DMS153 treated with DMSO at 0.1 percent for 48 hours (cell line): ENCODE data around the gene CNTN4.
"Not testable (repeated sequence)": the region's sequence is repeated elsewhere in the genome, so short reads cannot be mapped to it uniquely, and the experiment has no call there.

Experiments
- DNase-seq: peaks from one replicate; lab custom pipeline; 2025; ENCODE audit not compliant: unreplicated experiment; lab: John Stamatoyannopoulos, UW

Gene CNTN4

DNA sequence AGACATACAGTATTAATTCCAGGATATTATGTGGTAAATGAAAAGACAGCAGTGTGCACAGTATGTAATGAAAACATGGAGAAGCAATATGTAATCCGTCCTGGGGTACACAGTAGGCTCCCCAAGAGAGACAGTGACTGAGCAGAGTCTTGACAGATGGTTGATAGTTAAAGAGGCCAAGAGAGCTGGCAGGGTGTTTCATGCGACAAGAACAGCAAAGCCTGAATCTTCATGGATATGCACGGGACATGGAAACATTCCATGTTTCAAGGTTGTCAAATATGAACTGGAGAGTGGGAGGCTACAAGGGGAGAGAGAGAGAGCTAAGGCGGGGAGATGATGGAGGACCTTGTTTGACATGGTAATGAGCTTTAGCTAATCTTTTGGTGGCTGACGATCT, 673.1 kb downstream of the CNTN4 start:
- DNase-seq: no peak

DNA sequence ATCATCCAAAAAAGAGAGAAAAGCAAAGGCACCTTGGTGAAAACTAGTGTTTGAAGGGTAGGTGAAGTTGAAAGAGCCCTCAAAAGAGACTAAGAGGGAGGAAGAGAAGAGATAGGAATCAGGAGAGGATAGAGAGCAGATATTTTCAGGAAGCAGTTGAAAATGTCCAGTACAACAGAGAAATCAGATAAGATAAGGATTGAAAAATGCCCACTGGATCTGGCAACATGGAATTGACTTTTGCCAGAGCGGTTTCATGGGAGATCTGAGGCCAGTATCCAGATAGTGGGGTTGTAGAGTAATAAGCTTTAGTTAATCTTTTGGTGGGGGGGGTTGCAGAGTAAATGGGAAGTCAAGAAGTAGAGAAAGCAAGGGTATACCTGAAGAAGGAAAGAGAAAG, 674.1 kb downstream of the CNTN4 start:
- no peak for DNase-seq

DNA sequence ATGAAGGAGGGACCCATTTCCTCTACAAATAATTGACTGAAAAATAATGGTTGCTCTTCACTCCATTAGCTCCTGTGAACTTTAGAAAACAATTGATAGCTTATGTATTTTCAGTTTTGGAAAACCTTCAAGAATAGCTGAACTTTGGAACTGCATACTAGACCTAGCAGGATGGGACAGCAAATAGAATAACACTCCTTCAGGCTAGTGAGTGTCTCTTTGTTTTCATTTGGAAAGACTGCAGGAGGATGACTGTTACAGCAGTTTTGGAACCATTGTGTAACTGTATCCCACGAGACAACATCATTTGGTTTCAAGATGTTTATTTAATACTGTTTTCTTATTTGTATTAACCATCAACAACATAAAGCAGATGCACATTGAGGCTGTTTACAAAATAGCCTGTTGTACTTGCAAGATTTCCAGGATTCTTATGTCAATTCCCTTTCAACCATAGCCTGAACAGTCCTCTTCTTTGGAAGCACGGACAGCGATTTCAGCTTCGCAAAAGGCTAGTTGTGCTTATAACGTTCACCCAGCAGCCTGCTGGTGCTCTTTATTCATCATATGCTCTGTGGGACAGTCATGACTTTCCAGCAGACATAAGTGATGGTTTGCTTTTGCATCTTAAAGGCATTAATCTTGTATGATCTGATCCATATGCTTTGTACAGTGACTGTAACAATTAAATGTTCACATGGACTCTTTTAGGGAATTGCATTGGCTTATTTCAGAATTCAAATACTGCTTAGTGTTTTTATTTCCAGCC, 676.0 kb downstream of the CNTN4 start:
- no peak for DNase-seq

DNA sequence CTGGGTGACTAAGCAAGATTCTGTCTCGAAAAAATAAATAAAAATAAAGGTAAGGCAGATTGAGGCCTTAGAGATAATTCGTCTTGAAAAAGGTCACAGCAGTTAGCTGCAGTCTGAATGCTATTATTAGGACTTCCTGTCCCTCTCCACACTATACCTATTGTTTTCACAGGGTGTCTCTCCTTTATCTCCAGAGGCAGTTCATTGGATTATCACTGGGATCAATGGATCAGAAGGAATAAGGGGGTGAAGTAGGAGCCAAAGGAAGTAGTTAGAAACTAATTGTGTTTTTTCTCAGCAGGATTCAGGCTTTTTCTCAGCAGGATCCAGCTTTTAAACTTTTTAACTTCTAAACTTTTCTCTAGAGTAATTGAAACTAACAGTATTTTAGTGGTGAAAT, 684.6 kb downstream of the CNTN4 start:
- no peak for DNase-seq

DNA sequence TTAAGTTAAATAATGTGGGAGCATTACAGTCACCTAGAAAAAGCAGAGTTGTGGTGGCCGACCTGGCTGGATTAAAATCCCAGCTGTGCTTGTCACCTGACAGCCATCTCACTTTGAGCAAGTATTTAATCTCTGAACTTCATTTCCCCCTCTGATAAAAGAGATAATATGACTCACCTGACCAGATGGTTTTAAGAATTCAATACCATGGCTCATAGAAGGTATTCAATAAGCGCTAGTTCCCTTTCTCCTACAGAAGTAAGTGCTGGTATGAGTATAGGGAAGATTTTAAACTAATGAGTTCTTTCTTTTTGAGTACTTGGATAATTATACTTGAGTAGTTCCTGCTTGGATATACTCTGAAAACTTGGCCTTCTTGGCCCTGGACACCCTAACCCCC, 686.0 kb downstream of the CNTN4 start:
- no peak for DNase-seq

DNA sequence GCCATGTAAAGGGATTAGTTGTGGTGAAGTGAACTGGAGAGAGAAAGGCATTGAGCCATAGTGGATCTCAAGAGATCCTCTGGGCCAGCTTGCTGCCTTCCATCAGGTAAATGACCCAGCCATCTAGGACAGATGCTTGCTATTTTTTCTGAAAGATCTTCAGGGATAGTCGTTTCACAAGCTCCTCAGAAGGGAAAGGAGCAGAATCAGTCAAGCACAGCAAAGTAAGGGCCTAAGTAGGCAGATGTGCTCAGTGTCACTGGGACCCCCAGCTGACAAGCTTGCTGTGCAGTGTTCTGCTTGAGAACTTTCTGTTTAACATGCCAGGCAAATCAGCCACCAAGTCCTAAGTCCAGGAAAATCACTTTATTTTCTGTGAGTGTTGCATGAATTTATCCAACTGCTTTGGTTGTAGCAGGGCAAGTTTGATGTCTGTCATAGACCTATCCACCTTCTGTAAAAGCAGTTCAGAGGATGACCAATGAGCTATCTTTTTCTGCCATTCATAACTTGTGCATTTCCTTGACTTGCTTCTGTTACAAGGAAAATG, 691.7 kb downstream of the CNTN4 start:
- no peak for DNase-seq

DNA sequence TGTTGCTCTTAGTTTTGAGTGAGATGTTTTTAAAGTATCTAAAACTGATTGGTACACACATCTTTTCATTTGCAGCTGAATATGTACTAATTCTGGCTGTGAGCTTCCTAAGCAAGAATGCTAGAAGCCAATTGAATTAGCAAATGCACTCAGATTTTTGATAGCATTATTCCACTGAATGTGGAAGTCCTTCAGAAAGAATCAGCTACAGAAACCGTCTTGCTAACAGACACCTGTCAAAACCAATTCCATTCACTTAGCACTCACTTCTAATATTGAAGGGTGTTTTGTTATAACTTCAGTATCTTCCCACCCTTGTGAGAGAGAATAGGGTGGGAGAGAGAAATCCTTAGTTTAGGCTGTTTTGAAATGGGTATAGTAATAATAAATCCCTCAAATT, 693.8 kb downstream of the CNTN4 start:
- no peak for DNase-seq

DNA sequence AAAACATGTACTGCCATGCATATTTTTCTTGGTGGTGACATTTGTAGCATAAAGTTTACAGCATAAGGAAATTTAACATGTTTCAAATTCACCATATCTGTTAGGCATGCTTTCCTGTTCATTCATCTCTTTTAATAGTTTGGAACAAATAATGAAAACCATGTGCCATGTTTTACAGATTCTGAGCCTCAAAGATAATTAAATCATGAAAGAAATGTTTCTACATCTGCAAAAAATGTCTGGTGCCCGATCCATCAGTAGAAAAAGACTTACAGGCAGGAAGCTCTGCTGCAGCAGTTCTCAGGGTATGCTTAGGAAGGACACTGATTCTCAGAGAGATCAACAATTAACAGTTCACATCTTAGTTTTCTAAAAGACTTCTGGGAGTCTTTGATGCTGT, 695.3 kb downstream of the CNTN4 start:
- DNase-seq: no peak

DNA sequence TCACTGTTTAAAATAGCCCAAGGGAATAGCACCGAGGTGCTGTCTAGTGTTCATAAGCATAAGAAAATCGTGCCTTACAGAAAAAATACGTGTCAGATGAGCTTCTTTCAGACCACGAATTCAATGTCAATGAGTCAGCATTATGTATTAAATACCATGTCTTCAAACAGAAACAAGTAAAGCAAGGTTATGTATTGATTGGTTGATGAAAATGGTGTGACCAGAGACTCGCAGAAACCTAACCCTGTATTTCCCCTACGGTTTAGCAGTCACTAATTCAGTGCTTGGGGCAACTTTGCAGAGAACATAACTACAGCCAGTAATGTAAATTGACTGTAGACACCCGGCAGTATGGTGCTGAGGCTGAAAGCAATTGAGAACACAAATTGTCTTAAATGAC, 703.8 kb downstream of the CNTN4 start:
- DNase-seq: no peak

DNA sequence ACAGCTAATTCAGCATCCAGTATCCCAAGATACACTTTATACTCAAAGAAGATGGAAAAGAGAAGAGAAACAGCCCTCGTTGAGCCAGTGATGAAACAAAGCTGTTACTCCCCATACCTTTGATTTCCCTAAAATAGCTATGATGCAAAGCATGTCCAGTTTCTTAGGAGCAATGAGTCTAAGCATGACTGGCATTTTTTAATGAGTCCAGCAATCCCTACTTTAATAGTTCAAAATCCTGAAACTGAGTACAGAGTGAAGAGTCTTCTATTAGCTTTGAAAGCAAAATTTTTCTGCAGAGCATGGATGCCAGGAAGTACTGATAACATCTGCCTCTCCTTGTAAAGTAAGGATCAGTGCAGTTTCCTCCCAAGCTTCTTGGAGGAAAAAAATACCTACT, 708.8 kb downstream of the CNTN4 start:
- no peak for DNase-seq

DNA sequence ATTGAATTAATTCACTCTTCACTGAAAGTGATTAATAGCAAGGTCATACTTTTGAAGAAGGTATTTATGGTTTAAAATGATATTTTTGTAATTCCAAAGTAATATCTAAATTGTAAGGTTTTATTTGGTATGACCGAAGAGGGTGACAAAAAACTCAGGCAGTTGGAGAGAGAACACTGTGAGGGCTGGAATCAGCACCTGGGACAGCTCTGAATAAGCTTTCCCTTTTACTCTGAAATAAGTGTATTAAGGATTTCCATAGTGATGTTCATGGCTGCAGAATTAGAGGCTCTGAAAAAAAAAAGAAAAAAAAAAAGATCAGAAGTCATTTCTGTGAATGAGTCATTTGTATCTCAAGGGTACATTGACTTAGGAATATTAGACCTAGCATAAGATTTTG, 712.1 kb downstream of the CNTN4 start:
- no peak for DNase-seq

DNA sequence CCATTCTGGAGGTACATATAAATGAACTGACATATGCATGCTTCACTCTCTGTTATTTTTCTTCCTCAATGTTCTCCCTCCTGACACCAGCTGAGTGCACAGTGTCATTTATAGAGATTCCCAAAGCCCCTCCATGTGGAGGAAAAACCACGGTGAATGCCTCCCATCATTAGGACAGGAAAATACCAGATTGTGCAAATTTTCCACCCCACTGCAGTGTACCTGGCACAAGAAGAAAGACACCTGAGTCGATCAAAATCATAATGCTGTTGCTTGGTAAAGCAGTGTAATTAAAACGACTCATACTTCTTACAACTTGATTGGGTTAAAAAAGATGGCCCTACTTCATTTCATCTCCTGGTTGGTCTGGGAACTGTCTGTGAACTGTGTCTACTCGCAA, 720.9 kb downstream of the CNTN4 start:
- DNase-seq: no peak

DNA sequence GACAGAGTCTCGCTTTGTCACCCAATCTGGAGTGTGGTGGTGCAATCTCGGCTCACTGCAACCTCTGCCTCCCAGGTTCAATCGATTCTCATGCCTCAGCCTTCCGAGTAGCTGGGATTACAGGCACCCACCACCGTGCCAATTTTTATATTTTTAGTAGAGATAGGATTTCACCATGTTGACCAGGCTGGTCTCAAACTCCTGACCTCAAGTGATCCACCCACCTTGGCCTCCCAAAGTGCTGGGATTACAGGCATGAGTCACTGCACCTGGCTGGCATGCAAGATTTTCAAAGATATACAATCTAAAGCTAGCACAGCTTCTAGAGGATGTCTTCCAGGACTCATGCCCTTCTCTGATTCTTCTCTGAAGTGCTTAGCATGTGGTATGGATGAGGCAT, 722.3 kb downstream of the CNTN4 start:
- not testable (repeated sequence) for DNase-seq

DNA sequence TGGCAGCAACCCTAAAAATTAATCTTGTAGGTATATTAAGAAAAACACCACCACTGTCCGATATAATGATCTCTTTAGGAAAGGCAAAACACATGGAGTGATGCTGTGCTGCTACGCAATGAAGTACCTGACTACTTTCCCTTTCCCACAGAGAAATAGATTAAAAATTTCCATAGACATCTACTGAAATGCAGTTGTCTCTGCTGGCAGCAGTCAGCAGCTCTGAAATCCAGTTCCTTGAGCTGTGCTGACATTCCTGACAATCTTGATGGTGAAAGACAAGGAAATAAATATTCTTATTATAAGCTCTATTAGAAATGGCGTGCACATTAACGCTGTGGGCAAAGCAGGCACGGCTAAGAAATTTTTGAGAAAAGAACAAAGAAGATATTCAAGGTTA, 723.9 kb downstream of the CNTN4 start:
- DNase-seq: no peak

DNA sequence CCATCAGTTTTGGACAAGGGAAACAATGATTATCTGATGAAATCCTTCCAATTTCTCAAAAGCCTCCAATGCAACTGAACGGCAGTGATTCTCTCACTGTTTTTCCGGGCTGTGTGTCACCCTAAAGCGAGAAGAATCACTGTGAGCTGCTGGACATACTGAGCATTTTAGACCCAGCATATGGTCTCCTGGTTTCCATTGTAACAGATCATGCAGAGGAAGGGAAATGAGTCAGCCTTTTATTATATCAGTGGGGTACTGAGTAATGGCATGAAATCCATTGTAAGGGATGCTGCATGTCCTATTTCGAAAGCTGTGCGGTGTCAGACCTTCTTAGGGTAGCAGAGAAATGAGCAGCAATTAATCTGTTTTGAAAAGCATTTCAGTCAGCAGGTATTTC, 724.4 kb downstream of the CNTN4 start:
- DNase-seq: no peak

DNA sequence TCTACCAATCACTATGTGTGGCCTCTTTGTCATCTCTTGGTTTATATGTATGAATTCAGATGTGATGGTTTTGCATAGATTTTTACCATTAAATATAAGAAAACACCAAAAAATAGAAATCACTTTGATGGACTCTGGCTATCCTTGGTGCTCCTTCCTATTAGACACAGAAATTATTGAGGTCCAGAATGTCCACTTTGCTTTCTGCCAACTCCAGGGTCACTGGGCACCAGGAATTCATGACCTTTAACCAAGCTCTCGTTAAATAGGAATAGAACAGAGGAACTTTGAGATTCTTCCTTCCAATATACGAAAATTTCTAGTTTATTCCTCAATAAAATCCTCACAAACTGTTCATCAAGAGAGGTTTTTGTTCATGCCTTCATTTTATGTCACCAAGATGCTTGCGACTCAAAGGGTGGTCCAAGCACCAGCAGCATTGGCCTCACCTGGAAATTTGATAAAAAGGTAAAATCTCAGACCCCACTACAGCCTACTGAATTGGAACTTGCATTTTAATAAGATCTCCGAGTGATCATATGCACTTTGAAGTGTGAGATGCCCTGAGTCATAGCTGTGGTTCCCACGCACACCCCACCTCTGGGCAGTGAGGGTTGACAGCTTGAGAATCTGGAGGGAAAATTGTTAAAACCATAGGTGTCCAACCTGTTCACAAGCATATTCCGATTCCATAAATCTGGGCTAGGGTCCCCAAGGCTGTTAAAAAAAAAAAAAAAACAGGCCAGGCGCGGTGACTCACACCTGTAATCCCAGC, 725.0 kb downstream of the CNTN4 start:
- no peak for DNase-seq

DNA sequence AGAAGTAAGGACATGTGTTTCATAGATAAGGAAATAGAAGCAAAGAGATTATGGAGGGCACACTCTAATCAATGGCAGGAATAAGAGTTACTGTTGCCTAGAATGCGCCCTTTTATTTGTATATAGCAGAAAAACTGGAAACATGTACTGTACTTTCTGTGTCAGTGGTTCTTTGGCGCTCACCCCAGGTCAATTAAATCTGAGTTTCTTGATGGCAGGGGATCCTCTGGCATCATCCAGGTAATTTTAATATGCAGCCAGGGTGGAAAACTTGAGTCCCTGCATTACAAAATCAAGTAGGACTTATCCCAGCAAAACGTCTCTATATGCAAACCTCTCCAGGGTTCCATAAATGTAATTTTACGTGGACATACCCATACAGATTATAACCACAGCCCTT, 727.4 kb downstream of the CNTN4 start:
- DNase-seq: no peak

DNA sequence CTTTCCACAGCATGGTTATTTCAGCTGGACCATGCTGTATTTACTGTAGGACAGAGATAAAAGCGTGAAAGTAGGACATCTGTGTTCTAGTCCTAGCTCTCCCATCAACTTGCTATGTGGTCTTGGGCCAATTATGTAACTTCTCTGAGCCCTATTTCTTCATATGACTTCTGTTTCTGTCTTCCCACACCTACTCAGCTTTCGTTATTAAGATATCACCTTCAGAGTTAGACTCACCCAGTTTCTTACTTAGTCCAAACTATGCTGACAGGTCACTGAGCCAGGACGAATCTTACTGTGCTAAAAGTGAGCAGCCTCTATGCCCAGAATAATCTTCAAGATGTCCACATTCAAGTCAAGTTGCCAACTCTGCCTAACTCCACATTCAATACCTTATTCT, 727.8 kb downstream of the CNTN4 start:
- no peak for DNase-seq

DNA sequence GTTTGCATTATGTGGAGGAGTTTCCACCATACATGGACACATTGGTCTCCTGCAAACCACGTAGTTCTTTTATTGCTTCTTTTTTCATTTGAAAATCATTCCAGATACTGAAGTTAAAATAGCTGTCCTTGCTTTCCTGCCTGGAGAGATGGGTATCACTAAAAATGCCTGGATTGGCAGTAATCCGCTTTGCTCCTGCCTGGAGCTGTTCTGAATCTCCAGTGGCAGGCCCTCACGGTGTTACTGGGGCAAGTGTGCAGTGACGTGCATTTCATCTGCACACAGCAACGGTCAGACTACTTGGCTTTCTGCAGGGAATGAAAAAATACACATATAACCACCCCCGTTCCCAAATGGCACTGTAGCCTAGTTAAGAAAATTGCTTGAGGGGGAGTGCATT, 738.6 kb downstream of the CNTN4 start:
- no peak for DNase-seq

DNA sequence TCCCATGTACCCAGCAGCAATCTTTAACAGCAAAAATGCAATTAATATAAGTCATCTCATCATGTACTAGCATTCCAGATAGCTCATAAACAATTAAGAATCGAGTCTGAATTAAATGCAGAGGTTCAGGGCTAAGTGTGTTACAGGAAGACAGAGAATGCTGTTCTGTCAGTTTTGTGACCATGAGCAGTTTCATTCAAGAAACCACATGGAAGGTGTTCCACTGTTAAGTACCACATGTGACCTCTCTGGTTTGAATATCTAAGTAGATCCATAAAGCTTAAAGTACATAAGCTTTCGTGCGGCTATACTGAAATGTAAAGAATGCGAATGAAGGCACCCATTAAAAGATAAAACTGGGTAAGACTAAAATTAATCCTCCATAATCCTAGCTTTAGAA, 739.2 kb downstream of the CNTN4 start:
- no peak for DNase-seq

DNA sequence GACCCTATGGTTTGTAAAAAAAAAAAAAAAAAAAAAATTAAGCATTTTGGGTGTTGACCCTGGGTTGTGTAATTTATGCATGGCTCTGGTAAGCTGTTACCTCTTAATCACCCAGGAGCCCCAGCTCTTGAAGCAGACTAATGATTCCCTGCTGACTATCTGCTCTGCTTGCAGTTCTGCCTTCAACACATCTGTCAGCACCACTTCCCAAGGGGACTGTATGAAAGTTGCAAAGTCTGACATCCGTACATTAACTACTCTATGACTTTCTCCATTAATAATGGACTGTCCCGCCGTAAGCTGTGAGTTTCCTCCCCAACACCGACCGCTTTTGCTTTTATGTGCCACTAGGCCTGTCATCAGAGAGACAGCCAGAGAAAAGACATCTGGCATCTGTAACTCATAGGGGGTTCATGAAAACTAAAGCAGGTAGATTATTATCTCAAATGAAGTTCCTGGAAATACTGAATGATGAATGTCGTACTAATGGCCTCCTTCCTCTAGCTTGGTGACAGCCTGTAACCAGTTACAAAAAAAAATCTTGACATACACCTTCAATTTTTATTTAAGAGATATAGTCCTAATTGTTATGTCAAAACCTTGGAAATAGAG, 740.0 kb downstream of the CNTN4 start:
- DNase-seq: no peak

DNA sequence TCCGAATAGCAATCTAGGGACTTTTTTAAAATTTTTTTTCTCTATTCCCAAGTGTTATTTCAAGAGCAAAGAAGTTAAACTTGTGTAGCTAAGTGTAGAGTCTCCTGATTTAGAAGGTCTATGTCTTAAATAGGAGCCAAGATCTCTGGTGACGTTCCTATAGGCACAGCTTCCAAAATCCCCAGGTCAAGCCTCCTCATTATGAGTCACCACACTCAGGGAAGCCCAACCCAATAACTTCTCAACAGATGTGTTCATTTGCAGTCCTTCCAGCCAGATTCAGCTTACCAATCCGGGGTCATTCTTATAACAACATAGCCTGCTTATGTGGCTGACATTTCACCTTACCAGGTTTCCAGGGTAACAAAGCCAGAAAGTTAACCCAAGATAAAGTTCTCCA, 741.2 kb downstream of the CNTN4 start:
- no peak for DNase-seq
